GM19395 (cell line): ENCODE measurements around the gene DYNLT5.
A peak's percentile ranks its signal among the peaks of the same experiment; 100 is the strongest.
"Not testable (repeated sequence)": the region's sequence is repeated elsewhere in the genome, so short reads cannot be mapped to it uniquely, and the experiment has no call there.

Source experiments
- ATAC-seq: cut with Tn5 transposase; IDR thresholded peaks from one replicate; pipeline ENCODE4 v1.9.1; 2021; ENCODE audit warnings: mild to moderate bottlenecking, moderate library complexity; ENCODE audit not compliant: unreplicated experiment

Gene DYNLT5

GRCh38 chr1:66785800-66786199 lies 33.5 kb downstream of the DYNLT5 start:
- ATAC-seq = not testable (repeated sequence)

DNA sequence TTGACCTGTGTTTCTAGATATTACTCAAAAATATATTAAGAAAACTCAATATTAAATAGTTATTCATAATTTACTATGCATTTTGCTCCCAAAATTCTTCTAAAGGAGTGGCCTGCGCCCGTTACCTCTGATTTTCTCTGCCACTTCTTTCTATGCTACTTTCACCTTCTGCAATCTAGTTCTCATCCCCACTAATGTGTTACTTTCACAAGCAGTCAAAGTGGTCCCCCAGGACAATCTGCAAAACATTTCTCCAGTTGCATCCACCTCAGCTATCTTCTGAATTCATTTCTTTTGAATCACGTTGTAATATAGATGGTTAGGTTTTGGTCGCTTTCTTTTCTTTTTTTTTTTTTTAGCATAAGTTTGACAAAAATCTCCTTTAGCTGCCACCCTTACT lies 35.4 kb downstream of the DYNLT5 start:
- ATAC-seq = peak; percentile 11

GRCh38 chr1:66788231-66788939 lies 36.1 kb downstream of the DYNLT5 start:
- ATAC-seq = peak; percentile 85

- no peak for ATAC-seq
Observed at GRCh38 chr1:66791621-66792610, 39.7 kb downstream of the DYNLT5 start.

GRCh38 chr1:66795839-66796238 lies 43.6 kb downstream of the DYNLT5 start:
- not testable (repeated sequence) for ATAC-seq

GRCh38 chr1:66809245-66809644 lies 57.0 kb downstream of the DYNLT5 start:
- ATAC-seq = no peak

DNA sequence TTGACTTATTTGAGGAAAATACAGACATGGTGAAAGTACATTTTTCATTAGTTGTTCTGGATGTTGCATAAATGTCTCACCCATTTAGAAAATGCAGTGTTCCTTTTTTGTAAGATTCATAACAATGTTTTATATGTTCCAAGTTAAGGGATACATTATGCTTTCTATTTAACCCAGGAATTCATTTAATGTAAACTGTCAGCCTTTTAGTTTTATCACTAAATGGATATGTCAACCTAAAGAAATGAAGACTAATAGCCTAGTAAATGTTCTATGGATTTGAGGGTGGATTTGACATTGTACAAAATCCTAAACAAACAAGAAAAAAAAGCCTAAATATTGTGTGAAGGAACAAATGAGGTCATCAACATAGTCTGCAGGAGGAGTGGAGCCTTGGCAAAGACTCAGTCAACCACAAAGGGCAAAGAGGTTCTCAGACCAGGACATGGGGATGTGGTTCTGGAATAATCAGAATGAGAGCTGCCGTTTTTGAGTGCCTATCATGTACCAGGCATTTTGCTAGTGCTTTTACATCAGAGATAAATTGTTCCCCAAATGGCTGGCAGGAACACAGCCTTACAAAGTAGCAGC lies 57.6 kb downstream of the DYNLT5 start:
- no peak for ATAC-seq

GRCh38 chr1:66824771-66825170 lies 72.5 kb downstream of the DYNLT5 start:
- no peak for ATAC-seq
